Mesothelial cell of epicardium (in vitro differentiated cells): Measurements from ENCODE around the gene KCNA3. TPM values are rescaled to one million over a fixed set of nuclear protein-coding genes. Genes with fewer than 3 reads are reported as not detected.

Source experiments
- DNase-seq, 2 experiments: peaks; one replicate each; pipeline ENCODE4 v3.0.0; 2021; ENCODE audit warnings: low spot score in 2 of 2; ENCODE audit not compliant: unreplicated experiment in 2 of 2
- H3K27ac Mint-ChIP-seq: 2 replicates; pipeline ENCODE4 v1.8.0; 2021; ENCODE audit warnings: mixed read lengths
- H3K27me3 Mint-ChIP-seq: 2 replicates; pipeline ENCODE4 v1.8.0; 2021; ENCODE audit warnings: low read depth, mixed read lengths
- H3K36me3 Mint-ChIP-seq: 2 replicates; pipeline ENCODE4 v1.8.0; 2021; ENCODE audit warnings: mixed read lengths
- H3K4me1 Mint-ChIP-seq: 2 replicates; pipeline ENCODE4 v1.8.0; 2021; ENCODE audit warnings: mixed read lengths
- H3K4me3 Mint-ChIP-seq: 2 replicates; pipeline ENCODE4 v1.8.0; 2021; ENCODE audit warnings: mild to moderate bottlenecking, moderate library complexity, mixed read lengths
- H3K9me3 Mint-ChIP-seq: 2 replicates; pipeline ENCODE4 v1.8.0; 2021; ENCODE audit warnings: mixed read lengths
- total RNA-seq: library from RNA; stranded (reverse); gene quantifications from 3 replicates; pipeline ENCODE4 v1.2.1, GENCODE V29; 2021
- TF ChIP-seq, protein P1 (sequence below): fragments of 200-600 bp; sonication (generic); IDR thresholded peaks from one replicate; pipeline ENCODE4 v1.5.0; 2021; ENCODE audit warnings: antibody characterized with exemption; ENCODE audit not compliant: unreplicated experiment

The KCNA3 gene
- total RNA-seq, 1 donor from 2014 or later = 0.34 TPM

- Mint-ChIP-seq H3K9me3 (no peaks in the 10 kb centered on the region), H3K27me3 (peaks cover 32% of the 10 kb centered on the region)
These were observed 39.7 kb upstream of the KCNA3 start for GRCh38 chr1:110714374-110714995.

GRCh38 chr1:110713221-110713620 lies 38.5 kb upstream of the KCNA3 start:
- Mint-ChIP-seq H3K27me3 (peaks cover 31% of the 10 kb centered on the region), H3K27ac (no peak overlapping the region), H3K4me3 (no peak overlapping the region), H3K4me1 (no peaks in the 10 kb centered on the region), H3K9me3 (no peaks in the 10 kb centered on the region), H3K36me3 (no peaks in the 10 kb centered on the region)
- DNase-seq = no peak
- TF ChIP-seq, protein P1, sequence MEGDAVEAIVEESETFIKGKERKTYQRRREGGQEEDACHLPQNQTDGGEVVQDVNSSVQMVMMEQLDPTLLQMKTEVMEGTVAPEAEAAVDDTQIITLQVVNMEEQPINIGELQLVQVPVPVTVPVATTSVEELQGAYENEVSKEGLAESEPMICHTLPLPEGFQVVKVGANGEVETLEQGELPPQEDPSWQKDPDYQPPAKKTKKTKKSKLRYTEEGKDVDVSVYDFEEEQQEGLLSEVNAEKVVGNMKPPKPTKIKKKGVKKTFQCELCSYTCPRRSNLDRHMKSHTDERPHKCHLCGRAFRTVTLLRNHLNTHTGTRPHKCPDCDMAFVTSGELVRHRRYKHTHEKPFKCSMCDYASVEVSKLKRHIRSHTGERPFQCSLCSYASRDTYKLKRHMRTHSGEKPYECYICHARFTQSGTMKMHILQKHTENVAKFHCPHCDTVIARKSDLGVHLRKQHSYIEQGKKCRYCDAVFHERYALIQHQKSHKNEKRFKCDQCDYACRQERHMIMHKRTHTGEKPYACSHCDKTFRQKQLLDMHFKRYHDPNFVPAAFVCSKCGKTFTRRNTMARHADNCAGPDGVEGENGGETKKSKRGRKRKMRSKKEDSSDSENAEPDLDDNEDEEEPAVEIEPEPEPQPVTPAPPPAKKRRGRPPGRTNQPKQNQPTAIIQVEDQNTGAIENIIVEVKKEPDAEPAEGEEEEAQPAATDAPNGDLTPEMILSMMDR = no peak

More at GRCh38 chr1:110714374-110714995, 39.7 kb upstream of the KCNA3 start:
- Mint-ChIP-seq H3K4me1 (no peaks in the 10 kb centered on the region), H3K27ac (no peak overlapping the region), H3K4me3 (no peak overlapping the region), H3K36me3 (no peaks in the 10 kb centered on the region)
- no peak for DNase-seq
- TF ChIP-seq, protein P1 = no peak

DNA sequence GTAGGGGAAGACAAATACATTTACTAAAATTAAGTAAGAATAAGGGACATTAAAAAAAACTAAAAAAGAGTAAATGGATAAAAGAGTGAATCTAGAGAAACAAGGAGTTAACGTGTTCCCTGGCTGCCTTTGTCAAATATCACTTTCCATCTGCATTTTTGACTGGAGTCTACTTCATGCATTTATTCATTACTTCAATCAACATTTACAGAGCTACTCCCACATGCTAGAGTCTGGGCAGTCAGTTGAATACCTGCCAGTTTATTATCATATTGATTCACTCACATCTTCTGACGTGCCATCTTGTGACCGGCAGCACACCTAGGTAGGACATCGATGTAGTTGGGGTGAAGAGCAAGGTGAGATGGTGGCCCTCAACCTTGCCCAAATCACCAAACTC lies 35.6 kb upstream of the KCNA3 start:
- Mint-ChIP-seq H3K9me3 (no peaks in the 10 kb centered on the region), H3K36me3 (no peaks in the 10 kb centered on the region)

GRCh38 chr1:110708974-110709440 lies 34.3 kb upstream of the KCNA3 start:
- no peaks in the 10 kb centered on the region for H3K36me3 Mint-ChIP-seq
- H3K27me3 Mint-ChIP-seq = peaks cover 26% of the 10 kb centered on the region
- H3K4me1 Mint-ChIP-seq = no peaks in the 10 kb centered on the region
- H3K9me3 Mint-ChIP-seq = no peaks in the 10 kb centered on the region
- no peak for DNase-seq
- TF ChIP-seq, protein P1 = no peak
- H3K4me3 Mint-ChIP-seq = no peak overlapping the region
- no peak overlapping the region for H3K27ac Mint-ChIP-seq

More for the DNA sequence above, 35.6 kb upstream of the KCNA3 start:
- no peak for DNase-seq
- TF ChIP-seq, protein P1 = no peak
- no peak overlapping the region for H3K27ac Mint-ChIP-seq
- H3K27me3 Mint-ChIP-seq = peaks cover 25% of the 10 kb centered on the region
- no peaks in the 10 kb centered on the region for H3K4me1 Mint-ChIP-seq
- no peak overlapping the region for H3K4me3 Mint-ChIP-seq

GRCh38 chr1:110707232-110707631 lies 32.5 kb upstream of the KCNA3 start:
- DNase-seq = no peak
- H3K27ac Mint-ChIP-seq = no peak overlapping the region
- H3K4me3 Mint-ChIP-seq = no peak overlapping the region
- TF ChIP-seq, protein P1 = no peak
- no peaks in the 10 kb centered on the region for H3K9me3 Mint-ChIP-seq
- peaks cover 16% of the 10 kb centered on the region for H3K27me3 Mint-ChIP-seq
- no peaks in the 10 kb centered on the region for H3K4me1 Mint-ChIP-seq
- H3K36me3 Mint-ChIP-seq = no peaks in the 10 kb centered on the region
